Osteoblast (primary cell): ENCODE data around the gene ADAM15. TPM values are rescaled to one million over a fixed set of nuclear protein-coding genes. Genes with fewer than 3 reads are reported as not detected.

ENCODE experiments used
- DNase-seq: peaks from one replicate; pipeline ENCODE4 v3.0.0; 2011; ENCODE audit warnings: low spot score, mixed read lengths; ENCODE audit not compliant: insufficient read length; ENCODE audit errors: missing footprints
- H2AFZ ChIP-seq: 2 replicates; pipeline ENCODE4 v1.6.0; 2011; ENCODE audit warnings: mild to moderate bottlenecking, low read length
- H3K27ac ChIP-seq: 2 replicates; pipeline ENCODE4 v1.5.1; 2011; ENCODE audit warnings: mild to moderate bottlenecking, low read depth, low read length, moderate library complexity
- H3K27me3 ChIP-seq: 2 replicates; pipeline ENCODE4 v1.6.0; 2012; ENCODE audit warnings: mild to moderate bottlenecking, control low read depth, inconsistent platforms, low read length, moderate library complexity; ENCODE audit not compliant: insufficient read depth
- H3K36me3 ChIP-seq: 2 replicates; pipeline ENCODE4 v1.5.1; 2011; ENCODE audit warnings: mild to moderate bottlenecking, low read length, control low read depth, moderate library complexity; ENCODE audit not compliant: insufficient read depth
- H3K4me1 ChIP-seq: 2 replicates; pipeline ENCODE4 v1.5.1; 2011; ENCODE audit warnings: mild to moderate bottlenecking, low read length, control low read depth, moderate library complexity; ENCODE audit not compliant: insufficient read depth
- H3K4me2 ChIP-seq: 2 replicates; pipeline ENCODE4 v1.6.0; 2011; ENCODE audit warnings: mild to moderate bottlenecking, low read length; ENCODE audit not compliant: insufficient read depth
- H3K4me3 ChIP-seq: fragments of 200-600 bp; sonication (generic); 3 replicates; pipeline ENCODE4 v1.5.1; 2012; ENCODE audit warnings: mild to moderate bottlenecking, low read length, inconsistent platforms; ENCODE audit not compliant: insufficient read depth
- H3K79me2 ChIP-seq: 2 replicates; pipeline ENCODE4 v1.6.0; 2012; ENCODE audit warnings: mild to moderate bottlenecking, low read length, control low read depth, inconsistent platforms; ENCODE audit not compliant: insufficient read depth
- H3K9me3 ChIP-seq: 2 replicates; pipeline ENCODE4 v1.5.1; 2011; ENCODE audit warnings: low read depth, low read length, control low read depth
- H4K20me1 ChIP-seq: 2 replicates; pipeline ENCODE4 v1.6.0; 2012; ENCODE audit warnings: mild to moderate bottlenecking, low read length, control low read depth; ENCODE audit not compliant: insufficient read depth
- total RNA-seq: library from RNA; depleted of rRNA; stranded (reverse); fragments of >200 nt; gene quantifications from 2 replicates; pipeline ENCODE4 v1.2.3, GENCODE V29; 2012
- TF ChIP-seq, protein P1 (sequence below): IDR thresholded peaks from 2 replicates; pipeline ENCODE4 v1.5.1; 2011; ENCODE audit warnings: mild to moderate bottlenecking, low read depth, low read length, moderate library complexity; ENCODE audit errors: extremely low read depth

Gene ADAM15
- total RNA-seq, 1 donor, result 101 TPM

DNA sequence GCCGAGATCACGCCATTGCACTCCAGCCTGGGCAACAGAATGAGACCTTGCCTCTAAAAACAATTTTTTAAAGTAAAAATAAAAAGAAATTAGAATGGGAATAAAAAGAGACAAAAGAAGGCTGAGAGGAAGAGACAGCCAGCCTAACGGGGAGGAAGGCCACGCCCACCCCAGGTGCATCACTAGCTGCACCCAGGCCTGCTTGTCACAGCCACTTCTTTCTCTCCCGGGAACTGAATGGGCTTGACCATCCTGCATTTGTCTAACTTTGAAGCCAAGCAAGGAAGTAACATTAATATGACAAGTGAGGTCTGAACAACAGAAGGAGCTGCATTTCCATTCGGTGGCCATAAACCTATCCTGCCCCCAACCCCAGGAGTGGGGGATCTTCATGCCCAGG lies 55.7 kb downstream of the ADAM15 start:
- Histone ChIP-seq H3K4me3 (no peak overlapping the region), H3K27me3 (peaks cover 16% of the 10 kb centered on the region), H3K27ac (no peak overlapping the region), H3K36me3 (no peaks in the 10 kb centered on the region), H3K79me2 (no peaks in the 10 kb centered on the region), H2AFZ (no peak overlapping the region), H3K9me3 (no peaks in the 10 kb centered on the region), H3K4me2 (no peak overlapping the region), H4K20me1 (no peaks in the 10 kb centered on the region), H3K4me1 (no peaks in the 10 kb centered on the region)
- DNase-seq, result no peak
- TF ChIP-seq, protein P1, sequence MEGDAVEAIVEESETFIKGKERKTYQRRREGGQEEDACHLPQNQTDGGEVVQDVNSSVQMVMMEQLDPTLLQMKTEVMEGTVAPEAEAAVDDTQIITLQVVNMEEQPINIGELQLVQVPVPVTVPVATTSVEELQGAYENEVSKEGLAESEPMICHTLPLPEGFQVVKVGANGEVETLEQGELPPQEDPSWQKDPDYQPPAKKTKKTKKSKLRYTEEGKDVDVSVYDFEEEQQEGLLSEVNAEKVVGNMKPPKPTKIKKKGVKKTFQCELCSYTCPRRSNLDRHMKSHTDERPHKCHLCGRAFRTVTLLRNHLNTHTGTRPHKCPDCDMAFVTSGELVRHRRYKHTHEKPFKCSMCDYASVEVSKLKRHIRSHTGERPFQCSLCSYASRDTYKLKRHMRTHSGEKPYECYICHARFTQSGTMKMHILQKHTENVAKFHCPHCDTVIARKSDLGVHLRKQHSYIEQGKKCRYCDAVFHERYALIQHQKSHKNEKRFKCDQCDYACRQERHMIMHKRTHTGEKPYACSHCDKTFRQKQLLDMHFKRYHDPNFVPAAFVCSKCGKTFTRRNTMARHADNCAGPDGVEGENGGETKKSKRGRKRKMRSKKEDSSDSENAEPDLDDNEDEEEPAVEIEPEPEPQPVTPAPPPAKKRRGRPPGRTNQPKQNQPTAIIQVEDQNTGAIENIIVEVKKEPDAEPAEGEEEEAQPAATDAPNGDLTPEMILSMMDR, result no peak

DNA sequence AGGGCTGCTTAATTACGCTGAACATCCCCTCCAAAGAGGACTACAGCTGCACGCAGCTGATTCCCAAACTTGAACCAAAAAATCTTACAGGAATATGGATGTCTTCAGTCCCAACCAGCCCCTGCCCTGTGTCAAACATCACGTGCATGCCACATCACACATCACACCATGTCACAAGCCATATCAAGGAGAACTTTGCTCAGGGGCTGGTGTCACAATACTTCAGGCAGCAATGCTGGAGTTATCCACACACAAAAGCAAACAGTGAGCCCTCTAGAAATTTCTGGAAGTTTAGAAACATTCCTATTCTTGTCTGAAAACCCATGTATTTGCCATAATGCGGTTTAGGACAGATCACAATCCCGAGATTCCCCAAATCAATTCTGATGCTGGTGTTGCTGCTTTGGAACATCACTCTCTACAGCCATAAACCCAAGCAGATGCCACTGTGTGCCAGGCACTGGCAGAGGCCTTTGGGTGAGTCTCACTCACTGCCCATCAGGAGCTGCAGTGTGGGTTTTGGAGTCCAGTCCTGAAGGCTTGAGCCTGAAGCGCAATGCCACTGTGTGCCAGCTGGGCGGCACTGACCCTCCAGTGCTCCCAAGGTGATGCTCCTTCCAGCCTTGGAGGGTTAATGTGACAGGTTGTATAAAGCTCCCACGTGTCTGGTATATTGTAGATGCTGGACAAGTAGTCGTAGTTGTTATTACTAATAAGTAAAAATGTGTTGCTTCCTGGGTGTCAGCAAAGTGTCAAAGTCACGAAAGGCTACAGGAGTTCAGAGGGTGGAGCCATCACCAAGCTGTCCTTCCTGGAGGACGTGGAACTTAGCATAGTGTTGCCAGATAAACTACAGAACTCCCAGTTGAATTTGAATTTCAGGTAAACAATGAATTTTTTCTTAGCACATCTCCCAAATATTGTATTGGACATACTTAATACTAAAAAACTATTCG lies 56.5 kb downstream of the ADAM15 start:
- Histone ChIP-seq H3K4me2 (no peak overlapping the region), H3K9me3 (no peaks in the 10 kb centered on the region), H3K4me3 (no peak overlapping the region), H2AFZ (no peak overlapping the region), H3K79me2 (no peaks in the 10 kb centered on the region), H3K4me1 (no peaks in the 10 kb centered on the region), H3K36me3 (no peaks in the 10 kb centered on the region), H3K27me3 (peaks cover 16% of the 10 kb centered on the region), H4K20me1 (no peaks in the 10 kb centered on the region), H3K27ac (no peak overlapping the region)
- TF ChIP-seq, protein P1, result no peak
- no peak for DNase-seq

DNA sequence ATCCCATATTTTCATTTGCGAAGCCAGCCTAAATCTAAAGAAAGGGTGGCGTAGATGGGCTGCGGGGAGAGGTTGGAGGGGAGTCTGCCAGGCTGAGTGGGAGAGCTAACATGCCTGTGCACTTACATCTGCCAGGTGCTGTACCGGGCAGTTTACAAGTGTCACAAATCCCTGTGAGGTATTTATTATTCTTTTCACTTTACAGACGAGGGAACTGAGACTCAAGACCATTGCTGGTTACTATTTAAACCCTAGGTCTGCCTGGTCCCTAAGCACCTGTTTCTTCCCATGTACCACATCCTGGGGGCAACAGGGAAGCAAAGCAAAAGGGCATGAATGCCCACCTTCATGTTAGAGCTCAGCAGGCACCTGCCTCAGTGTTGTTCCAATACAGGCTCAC lies 57.2 kb downstream of the ADAM15 start:
- no peaks in the 10 kb centered on the region for H3K36me3 ChIP-seq
- H4K20me1 ChIP-seq, result no peaks in the 10 kb centered on the region
- no peaks in the 10 kb centered on the region for H3K9me3 ChIP-seq
- TF ChIP-seq, protein P1, result no peak
- peak; percentile 74 for DNase-seq
- H3K27me3 ChIP-seq, result peaks cover 16% of the 10 kb centered on the region
- H3K79me2 ChIP-seq, result no peaks in the 10 kb centered on the region
- no peaks in the 10 kb centered on the region for H3K4me1 ChIP-seq
- H2AFZ ChIP-seq, result no peak overlapping the region
- no peak overlapping the region for H3K4me3 ChIP-seq
- no peak overlapping the region for H3K4me2 ChIP-seq
- no peak overlapping the region for H3K27ac ChIP-seq

DNA sequence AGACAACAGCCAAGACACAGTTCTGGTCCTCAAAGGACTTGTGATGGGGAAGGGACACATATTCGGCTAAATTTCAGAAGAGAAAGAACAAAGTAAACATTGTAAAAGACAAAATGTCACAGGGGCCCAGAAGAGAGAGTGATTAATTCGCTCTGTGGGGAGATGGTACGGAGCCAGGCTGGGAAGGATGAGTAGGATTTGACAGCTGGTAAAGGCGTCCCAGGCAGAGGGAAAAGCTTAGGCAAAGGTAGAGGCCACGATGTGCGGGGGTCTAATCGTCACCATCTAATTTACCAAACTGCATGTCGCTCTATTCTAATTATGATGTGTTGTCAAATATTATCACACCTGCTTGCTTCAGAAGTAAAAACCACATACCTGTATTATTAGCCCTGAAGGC lies 59.3 kb downstream of the ADAM15 start:
- peaks cover 8% of the 10 kb centered on the region for H3K27me3 ChIP-seq
- H3K9me3 ChIP-seq, result no peaks in the 10 kb centered on the region
- TF ChIP-seq, protein P1, result no peak
- no peak overlapping the region for H3K27ac ChIP-seq
- no peaks in the 10 kb centered on the region for H4K20me1 ChIP-seq
- no peaks in the 10 kb centered on the region for H3K79me2 ChIP-seq
- no peak for DNase-seq
- H2AFZ ChIP-seq, result no peak overlapping the region
- H3K4me2 ChIP-seq, result no peak overlapping the region
- no peaks in the 10 kb centered on the region for H3K36me3 ChIP-seq
- no peak overlapping the region for H3K4me3 ChIP-seq
- no peaks in the 10 kb centered on the region for H3K4me1 ChIP-seq
